Cortex of kidney (tissue), 1 donor: ENCODE results near the gene OR56A1.
"Not testable (repeated sequence)": the region's sequence is repeated elsewhere in the genome, so short reads cannot be mapped to it uniquely, and the experiment has no call there.

ENCODE experiments used
- DNase-seq: peaks from one replicate; lab custom pipeline; 2025; lab: John Stamatoyannopoulos, UW

Gene OR56A1, protein sequence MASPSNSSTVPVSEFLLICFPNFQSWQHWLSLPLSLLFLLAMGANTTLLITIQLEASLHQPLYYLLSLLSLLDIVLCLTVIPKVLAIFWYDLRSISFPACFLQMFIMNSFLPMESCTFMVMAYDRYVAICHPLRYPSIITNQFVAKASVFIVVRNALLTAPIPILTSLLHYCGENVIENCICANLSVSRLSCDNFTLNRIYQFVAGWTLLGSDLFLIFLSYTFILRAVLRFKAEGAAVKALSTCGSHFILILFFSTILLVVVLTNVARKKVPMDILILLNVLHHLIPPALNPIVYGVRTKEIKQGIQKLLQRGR

DNA sequence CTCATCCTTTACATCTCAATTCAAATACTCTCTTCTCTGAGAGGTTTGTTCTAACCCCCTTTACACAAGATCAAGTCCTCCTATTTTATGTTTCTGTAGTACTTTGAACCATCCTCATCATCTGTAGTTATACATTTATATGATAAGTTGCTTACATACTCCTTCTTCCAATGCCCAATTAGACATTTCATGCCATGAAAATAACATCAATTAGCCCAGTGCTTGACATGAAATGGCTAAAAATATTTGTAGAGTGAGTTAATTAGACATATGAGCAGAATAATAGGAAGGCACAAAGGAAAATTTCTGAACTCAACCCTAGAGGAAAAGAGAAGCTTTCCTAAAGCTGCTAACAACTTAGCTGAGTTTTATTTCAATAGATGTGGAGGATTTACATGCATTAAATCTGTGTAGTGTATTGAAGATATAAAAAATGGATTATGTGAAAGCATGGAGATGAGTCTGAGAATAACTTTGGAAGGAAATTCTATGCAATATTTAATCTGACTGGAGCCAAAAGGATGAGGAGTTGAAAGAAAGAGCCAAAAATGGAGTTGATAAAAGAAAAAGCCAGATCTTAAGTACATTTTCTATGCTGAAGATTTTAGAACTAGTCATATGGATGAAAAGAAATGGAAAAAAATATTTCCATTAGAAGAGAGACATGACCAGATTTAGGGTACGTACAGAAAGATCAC lies at the start of gene OR56A1:
Gene OR56A1 (minus strand): TSS at position 51 of the 698 bp plus-strand sequence. CDS start 3,066 bp downstream, outside the sequence.
- no peak for DNase-seq

DNA sequence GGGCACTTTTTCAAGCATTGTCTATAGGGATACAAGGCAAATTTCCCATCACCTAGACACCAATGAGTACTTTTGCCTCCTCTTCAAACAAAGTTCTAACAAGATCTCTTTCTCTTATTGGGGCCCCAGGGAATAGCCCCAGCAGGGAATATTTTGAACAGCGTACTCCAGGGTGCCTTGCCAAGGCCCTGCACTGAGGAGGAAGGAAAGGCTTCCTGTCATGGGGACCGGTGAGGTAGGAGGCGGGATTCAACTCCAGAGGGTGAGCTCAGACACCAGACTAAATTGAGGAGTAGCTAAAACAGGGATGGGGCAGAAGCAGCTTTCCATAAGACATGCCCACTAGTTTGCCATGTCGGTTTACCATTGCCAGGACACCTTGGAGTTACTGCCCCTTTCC lies 48.9 kb upstream of the OR56A1 start:
- DNase-seq = no peak

DNA sequence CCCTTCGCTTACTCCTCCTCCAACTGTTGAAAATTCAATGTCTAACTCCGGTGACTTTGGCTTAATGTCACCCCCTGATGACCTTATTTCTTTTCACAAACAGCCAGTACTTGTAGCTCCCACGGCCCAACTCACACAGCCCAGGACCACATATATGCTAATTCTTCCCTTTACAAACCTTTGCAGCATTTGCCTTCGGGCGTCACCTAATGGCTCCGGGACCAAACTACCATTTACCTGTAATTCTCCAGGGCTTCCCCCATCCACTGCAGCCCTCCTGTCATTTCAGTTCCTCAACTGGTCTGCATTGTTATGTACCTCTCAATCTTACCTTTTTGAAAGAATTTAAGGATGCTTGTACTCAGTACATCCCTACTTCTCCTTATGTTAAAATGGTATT lies 47.2 kb upstream of the OR56A1 start:
- DNase-seq = no peak

DNA sequence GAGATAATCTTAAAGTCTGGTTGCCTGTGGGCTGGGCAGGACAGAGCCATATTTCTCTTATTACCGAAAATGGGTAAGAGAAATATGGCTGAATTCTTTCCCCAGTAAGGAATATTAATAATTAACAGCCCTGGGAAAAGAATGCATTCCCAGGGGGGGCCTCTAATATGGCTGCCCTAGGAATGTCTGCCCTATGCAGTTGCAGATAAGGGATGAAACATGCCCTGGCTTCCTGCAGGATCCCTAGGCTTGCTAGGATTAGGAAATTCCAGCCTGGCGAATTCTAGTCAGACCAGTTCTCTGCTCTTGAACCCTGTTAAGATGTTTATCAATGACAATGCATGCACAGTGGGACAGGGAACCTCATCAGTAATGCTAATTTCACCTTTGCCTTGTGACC lies 45.9 kb upstream of the OR56A1 start:
- not testable (repeated sequence) for DNase-seq

DNA sequence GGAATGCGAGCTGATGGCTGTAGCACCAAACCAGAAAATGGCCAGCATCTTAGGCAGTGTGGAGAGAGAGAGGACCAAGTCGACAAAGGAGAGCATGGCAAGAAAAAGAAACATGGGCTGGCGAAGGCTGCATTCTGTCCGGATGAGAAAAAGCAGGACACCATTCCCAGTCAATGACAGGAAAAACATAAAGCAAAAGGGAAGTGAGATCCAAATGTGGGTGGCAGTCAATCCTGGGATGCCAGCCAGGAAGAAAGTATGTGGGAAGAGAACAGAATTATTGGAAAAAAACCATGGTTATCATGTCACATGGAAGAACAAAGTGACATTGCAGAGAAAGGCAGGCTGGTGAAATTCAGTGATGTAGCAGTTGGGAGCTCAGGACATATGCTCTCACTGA lies 36.9 kb upstream of the OR56A1 start:
- DNase-seq = no peak

DNA sequence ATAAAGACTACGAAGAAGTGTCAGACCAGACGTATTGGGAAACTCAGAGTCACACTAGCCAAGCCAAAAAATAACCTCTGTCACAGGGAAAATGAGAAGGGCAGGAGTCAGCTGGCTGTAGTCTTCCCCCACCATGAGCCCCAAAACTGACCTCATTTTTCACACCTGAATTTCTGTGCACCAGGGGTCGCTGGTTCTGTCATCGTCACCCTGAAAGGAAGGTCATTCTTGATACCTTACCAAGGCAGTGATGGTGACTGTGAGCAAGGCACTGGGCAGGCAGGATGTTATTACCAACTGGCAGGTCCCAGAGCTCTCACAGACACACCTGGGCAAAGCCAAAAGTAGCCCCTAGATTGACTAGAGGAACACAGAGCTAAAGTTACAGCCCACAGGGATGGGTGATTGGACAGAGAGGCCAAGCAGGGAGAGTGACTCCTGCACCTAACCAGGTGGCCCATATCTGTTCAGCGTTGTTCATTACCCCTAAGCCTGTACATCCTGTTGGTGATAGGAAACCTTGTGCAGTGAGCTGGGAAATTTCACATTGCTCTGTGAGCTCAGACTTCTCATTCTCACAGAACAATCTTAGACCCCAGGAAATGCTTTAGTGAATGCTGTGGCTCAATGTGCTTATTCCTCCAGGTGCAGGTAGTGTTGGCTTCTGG lies 32.3 kb upstream of the OR56A1 start:
- no peak for DNase-seq

DNA sequence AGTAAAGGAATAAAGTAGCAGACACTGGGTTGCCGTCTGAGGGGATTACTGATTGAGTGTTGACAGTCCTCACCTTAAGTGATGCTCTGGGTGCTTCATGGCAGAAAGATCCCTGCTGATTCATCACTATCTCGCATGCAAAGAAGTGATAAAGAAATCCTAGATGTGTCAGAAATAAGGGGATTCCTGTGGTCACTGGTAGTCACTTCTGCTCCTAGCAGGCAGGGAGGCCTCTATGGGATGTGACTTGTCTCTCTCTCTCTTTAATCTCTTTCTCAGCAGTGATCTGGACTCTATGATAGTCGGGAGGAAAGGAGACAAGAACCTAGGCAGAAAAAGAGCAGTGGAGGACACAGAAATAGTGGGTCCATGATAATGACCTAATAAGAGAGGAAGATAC lies 30.9 kb upstream of the OR56A1 start:
- DNase-seq = no peak

DNA sequence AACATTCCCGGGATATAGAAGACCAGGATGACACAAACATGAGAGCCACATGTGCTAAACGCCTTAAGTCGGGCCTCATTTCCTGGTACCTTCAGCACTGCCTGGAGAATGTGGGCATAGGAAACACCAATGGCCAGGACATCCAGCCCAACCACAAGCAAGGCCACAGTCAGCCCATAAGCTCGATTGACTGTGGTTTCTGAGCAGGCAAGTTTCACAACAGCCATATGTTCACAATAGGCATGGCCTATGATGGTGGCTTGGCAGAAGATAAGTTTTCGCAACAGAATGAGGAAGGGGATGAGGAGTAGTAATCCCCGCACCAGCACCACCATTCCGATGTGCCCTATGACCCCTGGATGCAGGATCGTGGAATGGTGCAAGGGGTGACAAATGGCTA lies 26.9 kb upstream of the OR56A1 start:
- no peak for DNase-seq

DNA sequence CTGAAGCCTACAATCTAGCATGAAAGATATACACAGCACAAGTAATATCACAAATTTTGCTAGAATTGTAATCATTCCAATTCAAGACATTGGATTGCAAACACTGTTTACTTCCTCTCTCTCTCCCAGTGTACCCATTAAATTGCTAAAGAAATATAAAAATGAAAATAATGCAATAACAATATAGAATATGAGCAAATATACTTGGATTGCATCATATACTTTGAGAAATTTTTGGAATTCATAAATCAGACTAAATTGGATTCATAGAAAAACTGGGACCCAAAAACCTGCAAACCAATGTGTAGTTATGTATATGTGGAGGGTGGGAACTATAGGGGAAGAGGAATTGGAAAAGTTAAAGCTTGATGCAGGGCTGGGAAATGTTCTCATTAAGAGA lies 25.0 kb upstream of the OR56A1 start:
- no peak for DNase-seq

DNA sequence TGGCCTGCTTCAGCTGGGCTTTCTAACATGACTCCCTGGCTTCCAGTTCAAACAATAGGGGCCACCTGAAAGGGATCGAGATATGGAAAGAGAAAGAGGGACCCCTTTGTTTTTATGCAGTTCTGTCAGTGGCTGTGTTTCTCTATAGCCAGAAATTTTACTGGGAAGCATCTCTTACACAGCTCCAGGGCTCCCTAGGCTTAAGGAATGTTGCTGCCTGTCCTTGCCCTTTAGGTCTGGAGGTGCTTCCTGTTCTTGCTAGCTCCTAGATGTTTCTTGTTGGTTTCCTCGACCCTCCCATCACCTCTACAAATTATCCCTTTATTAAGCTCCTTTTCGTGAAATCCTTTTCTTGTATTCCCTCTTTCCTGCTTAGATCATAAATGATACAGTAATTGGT lies 21.8 kb upstream of the OR56A1 start:
- DNase-seq = no peak

DNA sequence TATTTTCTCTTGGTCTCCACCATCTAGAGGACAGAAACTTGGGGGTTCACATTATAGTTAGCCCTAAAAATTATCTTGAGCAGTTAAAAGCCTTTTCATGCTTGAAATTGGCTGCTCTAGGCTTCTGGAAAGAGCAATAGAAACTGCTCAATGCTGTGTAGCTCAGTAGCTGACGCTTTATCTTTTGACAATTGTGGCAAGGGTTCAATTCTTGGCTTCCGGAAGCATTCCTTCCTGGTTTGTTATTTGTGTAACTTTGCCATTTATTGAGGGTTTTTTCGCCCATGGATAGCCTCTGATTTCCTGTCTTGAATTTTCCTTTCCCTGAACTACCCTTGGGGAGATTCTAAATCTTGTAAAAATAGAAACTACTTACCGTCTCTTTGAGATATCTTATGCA lies 10.3 kb upstream of the OR56A1 start:
- no peak for DNase-seq

DNA sequence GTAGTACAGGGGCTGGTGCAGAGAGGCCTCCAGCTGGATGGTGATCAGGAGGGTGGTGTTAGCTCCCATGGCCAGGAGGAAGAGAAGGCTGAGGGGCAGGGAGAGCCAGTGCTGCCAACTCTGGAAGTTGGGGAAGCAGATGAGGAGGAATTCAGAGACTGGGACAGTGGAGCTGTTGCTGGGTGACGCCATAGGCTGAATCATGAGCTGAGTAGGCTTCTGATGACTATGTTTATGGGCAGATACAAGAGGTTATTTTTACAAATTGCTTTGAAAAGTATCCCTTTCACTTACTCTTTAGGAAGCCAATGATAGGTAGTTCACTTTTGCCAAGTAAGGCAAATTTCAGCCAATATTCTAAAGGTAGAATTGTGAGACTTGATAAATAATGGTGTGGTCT lies 3.1 kb downstream of the OR56A1 start:
- DNase-seq = no peak

DNA sequence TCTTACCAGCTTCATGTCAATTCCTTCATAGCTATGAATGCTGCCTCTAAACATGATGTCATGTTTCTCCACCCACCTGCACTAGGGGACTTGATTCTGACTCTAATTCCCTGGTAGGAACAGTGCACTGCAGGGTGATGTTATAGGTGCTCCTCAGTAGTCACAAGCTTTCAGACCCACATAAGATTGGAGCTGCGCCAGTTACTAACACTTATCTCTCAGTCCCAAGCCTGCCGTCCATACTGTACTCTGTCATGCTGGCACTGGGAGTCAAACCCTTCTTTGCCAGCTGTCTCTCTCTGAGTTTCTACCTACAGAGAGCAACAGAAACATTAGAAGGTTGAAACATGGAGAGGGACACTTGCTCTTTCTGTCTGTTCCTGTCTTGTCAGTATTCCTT lies 5.5 kb downstream of the OR56A1 start:
- no peak for DNase-seq

DNA sequence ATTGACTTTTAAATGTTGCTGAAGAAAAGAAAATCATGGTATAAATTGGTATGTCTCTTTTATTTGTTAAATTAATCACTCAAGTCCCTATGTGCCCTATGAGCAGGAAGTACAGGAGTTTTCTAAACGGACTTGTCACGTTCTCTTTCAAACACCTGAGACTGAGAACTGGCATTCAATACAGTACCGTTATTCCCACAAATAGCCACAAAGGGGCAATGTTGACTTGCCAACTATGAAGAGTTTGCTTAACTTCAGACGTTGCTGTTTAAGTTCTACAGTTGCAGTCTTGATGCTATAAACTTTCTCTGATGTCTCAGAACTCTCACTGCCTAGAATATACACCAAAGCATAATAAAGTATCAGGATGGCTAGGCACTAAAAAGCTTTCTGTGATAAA lies 7.6 kb downstream of the OR56A1 start:
- no peak for DNase-seq

DNA sequence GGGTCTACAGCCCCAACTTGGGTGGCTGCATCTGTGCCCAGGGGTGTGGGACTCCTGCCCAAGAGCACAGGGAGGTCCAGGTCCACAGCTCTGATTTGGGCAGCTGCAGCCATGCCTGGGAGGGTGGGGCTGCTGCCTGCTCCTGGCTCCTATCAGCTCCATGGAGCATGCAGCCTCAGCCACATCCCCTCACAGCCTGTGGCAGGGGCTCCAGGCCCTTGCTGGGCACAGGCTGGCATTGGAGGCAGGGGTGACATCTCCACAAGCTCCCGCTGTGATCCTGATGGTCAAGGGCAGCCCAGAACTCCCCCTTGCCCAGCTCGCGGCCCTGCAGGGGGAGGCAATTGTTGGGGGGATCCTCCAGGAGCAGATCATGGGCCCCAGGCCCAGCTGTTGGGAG lies 17.5 kb downstream of the OR56A1 start:
- no peak for DNase-seq

DNA sequence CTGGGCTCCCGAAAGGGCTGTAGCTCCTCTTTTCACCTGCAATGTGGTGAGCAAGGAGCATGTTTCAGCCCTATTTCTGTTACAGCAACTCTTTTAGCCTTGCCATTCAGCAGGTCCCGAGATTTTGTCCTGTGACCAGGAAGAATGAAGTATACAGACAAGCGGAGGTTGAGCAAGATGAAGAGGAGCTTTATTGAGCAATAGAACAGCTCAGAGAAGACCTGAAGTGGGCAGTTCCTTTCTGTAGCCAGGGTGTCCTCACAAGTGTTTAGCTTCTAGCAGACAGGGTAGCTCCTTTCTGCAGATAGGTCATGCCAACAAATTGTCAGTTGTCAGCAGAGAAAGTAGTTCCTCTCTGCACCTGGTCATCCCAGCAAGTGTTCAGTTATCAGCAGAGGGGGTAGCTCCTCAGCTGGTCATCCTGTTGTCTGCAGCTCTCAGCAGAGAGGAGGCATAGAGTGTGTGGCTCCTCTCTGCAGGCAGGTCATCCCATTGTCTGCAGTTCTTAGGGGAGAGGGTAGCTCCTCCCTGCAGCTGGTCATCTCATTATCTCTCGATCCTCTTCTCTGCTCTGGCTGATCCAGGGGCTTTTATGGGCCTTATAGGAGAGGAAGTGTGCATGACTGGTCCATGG lies 18.4 kb downstream of the OR56A1 start:
- no peak for DNase-seq

DNA sequence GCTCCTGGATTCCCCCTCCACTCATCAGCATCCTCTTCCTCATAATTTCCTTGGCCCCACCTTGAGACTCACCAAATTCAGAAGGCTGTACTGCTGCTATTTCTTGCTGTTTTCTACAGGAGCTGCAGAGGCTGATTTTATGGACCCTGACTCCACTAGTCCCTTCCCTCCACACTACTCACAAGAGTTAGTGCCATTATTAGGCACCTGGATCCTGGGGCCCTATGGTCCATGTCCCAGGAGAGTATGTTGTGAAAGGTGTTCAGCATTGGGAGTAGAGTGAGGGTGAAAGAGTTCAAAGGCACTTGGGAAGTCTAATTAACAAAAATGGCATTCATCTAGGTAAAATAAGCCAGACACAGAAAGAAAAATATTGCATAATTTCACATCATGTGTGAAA lies 23.7 kb downstream of the OR56A1 start, which contains the start of gene OR56A4:
Gene OR56A4 (minus strand): TSS at position 101 of the 400 bp plus-strand sequence. CDS start 3,954 bp downstream, outside the sequence.
- DNase-seq = no peak

DNA sequence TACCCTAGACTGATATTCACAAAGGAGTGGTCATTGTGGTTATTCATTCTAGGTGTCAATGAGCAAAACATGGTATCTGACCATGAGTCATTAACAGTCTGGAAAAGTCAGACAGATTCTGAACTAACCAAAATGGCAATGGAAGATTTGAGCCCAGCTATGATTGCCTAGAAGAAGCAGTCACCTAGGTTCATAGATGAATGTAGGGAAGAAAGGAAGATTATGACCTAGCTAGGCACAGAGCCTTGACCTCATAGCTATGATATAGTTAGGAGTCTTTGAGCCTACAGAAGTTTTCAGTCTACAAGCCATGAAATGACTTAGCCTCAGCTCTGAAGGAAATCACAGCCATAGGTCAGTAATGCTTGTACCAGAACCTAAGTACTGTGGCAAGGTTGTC lies 24.2 kb downstream of the OR56A1 start:
- DNase-seq = no peak

DNA sequence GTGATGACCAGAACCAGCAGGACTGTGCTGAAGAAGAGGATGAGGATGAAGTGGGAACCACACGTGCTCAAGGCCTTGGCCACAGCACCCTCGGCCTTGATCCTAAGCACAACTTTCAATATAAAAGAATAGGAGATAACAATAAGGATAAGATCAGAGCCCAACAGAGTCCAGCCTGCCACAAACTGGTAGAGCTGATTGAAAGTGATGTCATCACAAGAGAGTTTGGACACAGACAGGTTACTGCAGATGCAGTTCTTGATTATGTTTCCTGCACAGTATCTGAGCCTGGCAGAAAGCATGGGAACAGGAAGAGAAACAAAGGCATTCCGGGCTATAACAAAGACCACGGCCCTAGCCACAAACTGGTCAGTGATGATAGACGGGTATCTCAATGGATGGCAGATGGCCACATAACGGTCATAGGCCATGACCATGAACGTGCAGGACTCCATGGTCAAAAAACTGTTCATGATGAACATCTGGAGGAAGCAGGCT lies 28.3 kb downstream of the OR56A1 start:
- DNase-seq = no peak

DNA sequence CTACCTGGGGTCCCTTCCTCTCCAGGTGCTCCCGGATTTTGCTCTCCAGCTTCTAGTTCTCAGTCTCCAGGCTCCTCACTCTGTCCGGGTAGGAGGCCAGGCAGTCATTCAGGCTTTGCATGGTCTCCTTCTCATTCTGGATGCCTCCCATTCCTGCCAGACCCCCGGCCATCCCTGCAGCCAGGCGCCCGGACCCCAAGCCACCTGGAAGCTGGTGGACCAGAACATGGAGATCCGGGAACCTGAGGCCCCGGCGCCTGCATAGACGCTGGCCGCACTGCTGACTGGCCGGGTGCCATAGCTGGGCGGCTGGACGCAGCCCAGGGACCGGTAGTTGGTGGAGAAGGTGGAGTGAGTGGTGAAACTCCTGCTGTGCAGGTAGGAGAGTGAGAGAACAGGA lies 35.8 kb downstream of the OR56A1 start:
- no peak for DNase-seq

DNA sequence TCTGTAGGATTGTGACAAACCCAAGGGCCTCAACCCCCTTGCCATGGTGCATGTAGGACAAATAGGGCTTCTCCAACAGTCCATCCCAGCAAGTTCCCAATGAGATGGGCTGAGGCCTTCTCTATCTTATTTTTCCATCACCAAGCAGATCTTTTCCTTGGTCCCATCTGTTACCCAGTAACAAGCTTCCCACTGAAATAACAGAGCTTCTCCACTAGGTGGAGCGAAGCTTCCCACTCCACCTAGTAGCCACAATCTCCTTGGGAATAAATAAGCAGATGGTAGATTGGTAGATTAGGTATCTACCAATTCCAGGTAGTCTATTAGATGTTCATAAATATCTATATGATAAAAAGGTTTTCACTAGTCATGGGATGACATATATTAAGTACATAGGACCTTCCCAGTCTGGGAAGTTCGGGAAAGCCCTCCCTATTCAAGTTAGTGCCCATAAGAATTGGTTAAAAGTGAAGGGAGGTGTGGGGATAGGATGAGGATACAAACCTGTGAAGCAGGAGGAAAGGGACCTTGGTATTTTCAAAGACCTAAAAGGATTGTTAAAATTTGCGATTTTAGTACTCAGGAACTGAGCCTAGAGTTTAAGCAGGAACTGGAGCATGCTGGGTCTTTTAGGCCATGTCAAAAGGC lies 37.8 kb downstream of the OR56A1 start:
- no peak for DNase-seq

DNA sequence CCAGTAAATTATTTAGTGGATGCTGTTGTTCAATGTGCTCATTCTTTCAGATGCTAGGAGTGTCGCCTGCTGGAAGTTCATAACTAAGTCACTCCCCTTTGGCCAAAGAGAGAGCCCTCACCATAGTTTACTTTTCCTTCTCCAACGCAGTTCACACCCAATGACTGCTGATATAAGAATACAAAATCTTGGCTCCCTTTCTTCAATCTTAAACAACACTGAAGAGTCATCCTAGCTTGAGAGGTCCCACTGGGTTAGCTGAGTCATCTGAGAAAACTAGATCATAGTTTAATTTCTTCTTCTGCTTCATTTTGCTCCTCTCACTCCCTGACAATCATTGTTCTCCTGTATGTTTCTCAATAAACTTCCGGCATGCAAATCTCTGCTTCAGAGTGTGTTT lies 38.4 kb downstream of the OR56A1 start:
- no peak for DNase-seq
